ENCODE data around the gene BTG1. TPM values are rescaled to one million over a fixed set of nuclear protein-coding genes. Genes with fewer than 3 reads are reported as not detected.
A peak's percentile ranks its signal among the peaks of the same experiment; 100 is the strongest.

The BTG1 gene
- total RNA-seq, 2 experiments from 2014 or later: 32.8 to 93.4 TPM

DNA sequence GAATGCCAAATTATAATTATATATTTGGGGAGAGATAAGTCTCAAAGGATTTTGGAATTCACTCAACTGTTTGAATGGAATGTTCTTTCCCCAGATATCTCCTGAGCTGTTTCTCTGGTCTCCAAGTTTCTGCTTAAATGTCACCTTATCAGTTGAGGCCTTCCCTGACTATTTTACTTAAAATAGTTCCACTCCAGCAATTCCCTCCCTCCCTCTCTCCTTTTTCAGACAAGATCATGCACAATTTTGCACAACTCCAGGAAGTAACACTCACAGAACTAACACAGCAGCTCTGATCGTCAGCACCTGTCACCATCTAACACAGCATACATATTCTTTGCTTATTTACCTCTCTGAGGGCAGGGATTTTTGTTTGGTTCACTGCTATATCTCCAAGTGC lies 12.5 kb downstream of the BTG1 start:
- POLR2A ChIA-PET: interaction anchor here (0.6 to 4.9 kb wide), 10 partner anchors 9 to 311 kb away, joined by 3 to 65 read pairs (median 4); partner anchors contain the start of gene BTG1
- intact Hi-C loops (cut with micrococcal nuclease; ENCODE audit: unreplicated experiment): no loop called here
- Histone ChIP-seq H4K20me1 (ENCODE audit: insufficient read depth, low read length) (peaks cover 55% of the 10 kb centered on the region), H3K79me2 (ENCODE audit: insufficient read depth, low read depth, low read length) (peaks cover 98% of the 10 kb centered on the region), H2AFZ (ENCODE audit: low read length) (no peak overlapping the region), H3K36me3 (ENCODE audit: insufficient read depth, low read length) (peaks cover 94% of the 10 kb centered on the region), H3K9me2 (ENCODE audit: insufficient read depth, low read length) (no peaks in the 10 kb centered on the region), H3K4me3 (ENCODE audit: low read depth, low read length, poor library complexity, severe bottlenecking) (no peak overlapping the region), H3K4me1 (ENCODE audit: insufficient read depth, low read length, poor library complexity, severe bottlenecking) (peaks cover 61% of the 10 kb centered on the region), H3K9me3 (ENCODE audit: low read length) (no peaks in the 10 kb centered on the region), H3K4me2 (ENCODE audit: low read length) (peak overlapping the region; percentile 46), H3K27ac (ENCODE audit: low read depth, low read length, poor library complexity, severe bottlenecking) (no peak overlapping the region)
- BruUV-seq (replicated peaks): no TSS peak
- no peak for DNase-seq (ENCODE audit: low spot score)
- no peak for TF ChIP-seq EZH2phosphoT487 (IDR thresholded peaks at IDR 0.05; ENCODE audit: borderline replicate concordance, low read depth, low read length)
- TF ChIP-seq, protein P1, sequence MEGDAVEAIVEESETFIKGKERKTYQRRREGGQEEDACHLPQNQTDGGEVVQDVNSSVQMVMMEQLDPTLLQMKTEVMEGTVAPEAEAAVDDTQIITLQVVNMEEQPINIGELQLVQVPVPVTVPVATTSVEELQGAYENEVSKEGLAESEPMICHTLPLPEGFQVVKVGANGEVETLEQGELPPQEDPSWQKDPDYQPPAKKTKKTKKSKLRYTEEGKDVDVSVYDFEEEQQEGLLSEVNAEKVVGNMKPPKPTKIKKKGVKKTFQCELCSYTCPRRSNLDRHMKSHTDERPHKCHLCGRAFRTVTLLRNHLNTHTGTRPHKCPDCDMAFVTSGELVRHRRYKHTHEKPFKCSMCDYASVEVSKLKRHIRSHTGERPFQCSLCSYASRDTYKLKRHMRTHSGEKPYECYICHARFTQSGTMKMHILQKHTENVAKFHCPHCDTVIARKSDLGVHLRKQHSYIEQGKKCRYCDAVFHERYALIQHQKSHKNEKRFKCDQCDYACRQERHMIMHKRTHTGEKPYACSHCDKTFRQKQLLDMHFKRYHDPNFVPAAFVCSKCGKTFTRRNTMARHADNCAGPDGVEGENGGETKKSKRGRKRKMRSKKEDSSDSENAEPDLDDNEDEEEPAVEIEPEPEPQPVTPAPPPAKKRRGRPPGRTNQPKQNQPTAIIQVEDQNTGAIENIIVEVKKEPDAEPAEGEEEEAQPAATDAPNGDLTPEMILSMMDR (conservative IDR thresholded peaks at IDR 0.05; ENCODE audit: low read length): no peak
- CTCF ChIA-PET (ENCODE audit: unreplicated experiment): no interaction called here

DNA sequence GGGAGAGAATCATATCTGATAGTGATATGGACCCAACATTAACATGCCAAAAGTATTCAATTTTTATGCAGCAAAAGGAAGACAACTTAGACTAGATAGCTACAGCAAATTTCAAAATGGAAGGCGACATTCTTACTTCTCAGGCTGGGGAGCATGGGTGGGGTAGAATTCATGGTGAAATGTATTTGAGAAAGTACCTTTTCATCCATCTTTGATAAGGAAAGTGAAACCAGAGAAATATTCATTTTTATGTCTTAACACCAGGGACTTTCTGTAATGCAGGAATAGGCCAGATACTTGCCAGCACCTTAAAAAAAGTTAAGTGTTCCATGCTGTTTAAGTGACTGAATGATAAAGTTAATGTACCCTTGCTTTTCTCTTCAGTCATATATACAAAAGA lies 13.4 kb downstream of the BTG1 start:
- Histone ChIP-seq H3K27ac (ENCODE audit: low read depth, low read length, poor library complexity, severe bottlenecking) (no peak overlapping the region), H3K9me2 (ENCODE audit: insufficient read depth, low read length) (no peaks in the 10 kb centered on the region), H2AFZ (ENCODE audit: low read length) (no peak overlapping the region), H3K4me2 (ENCODE audit: low read length) (peak overlapping the region; percentile 26; the same call in 1 of the 2 replicates), H3K4me3 (ENCODE audit: low read depth, low read length, poor library complexity, severe bottlenecking) (no peak overlapping the region), H3K9me3 (ENCODE audit: low read length) (no peaks in the 10 kb centered on the region), H3K36me3 (ENCODE audit: insufficient read depth, low read length) (peaks cover 90% of the 10 kb centered on the region), H4K20me1 (ENCODE audit: insufficient read depth, low read length) (peaks cover 46% of the 10 kb centered on the region), H3K79me2 (ENCODE audit: insufficient read depth, low read depth, low read length) (peaks cover 96% of the 10 kb centered on the region), H3K4me1 (ENCODE audit: insufficient read depth, low read length, poor library complexity, severe bottlenecking) (peaks cover 52% of the 10 kb centered on the region)
- TF ChIP-seq, protein P1 (conservative IDR thresholded peaks at IDR 0.05; ENCODE audit: low read length): no peak
- TF ChIP-seq EZH2phosphoT487 (IDR thresholded peaks at IDR 0.05; ENCODE audit: borderline replicate concordance, low read depth, low read length): no peak
- no TSS peak for BruUV-seq (replicated peaks)
- POLR2A ChIA-PET: interaction anchor here (0.7 to 1.3 kb wide), 3 partner anchors 9 to 66 kb away, joined by 3 to 5 read pairs (median 5); partner anchors contain the start of gene BTG1
- DNase-seq (ENCODE audit: low spot score): no peak
- intact Hi-C loops (cut with micrococcal nuclease; ENCODE audit: unreplicated experiment): no loop called here
- CTCF ChIA-PET (ENCODE audit: unreplicated experiment): no interaction called here

DNA sequence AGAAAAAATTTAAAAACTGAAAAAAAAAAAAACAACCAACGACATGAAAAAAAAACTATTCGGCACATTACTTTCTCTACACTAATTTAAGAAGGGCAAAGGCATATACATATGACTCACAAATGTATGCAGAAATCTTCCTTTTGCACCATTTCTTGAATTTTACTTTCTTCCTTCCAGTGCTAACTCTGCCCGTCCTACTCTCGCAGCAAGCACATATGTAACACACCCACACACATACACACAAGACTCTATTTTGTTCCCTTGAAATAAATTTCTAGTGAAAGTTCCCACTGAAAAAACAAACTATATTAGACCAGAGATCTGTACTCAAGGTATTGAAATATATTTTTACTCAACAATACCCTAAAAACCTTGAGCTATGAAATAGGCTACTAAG lies 14.6 kb downstream of the BTG1 start:
- BruUV-seq (replicated peaks): no TSS peak
- Histone ChIP-seq H4K20me1 (ENCODE audit: insufficient read depth, low read length) (peaks cover 33% of the 10 kb centered on the region), H2AFZ (ENCODE audit: low read length) (no peak overlapping the region), H3K27ac (ENCODE audit: low read depth, low read length, poor library complexity, severe bottlenecking) (no peak overlapping the region), H3K9me3 (ENCODE audit: low read length) (no peaks in the 10 kb centered on the region), H3K36me3 (ENCODE audit: insufficient read depth, low read length) (peaks cover 82% of the 10 kb centered on the region), H3K4me3 (ENCODE audit: low read depth, low read length, poor library complexity, severe bottlenecking) (no peak overlapping the region), H3K9me2 (ENCODE audit: insufficient read depth, low read length) (no peaks in the 10 kb centered on the region), H3K79me2 (ENCODE audit: insufficient read depth, low read depth, low read length) (peaks cover 93% of the 10 kb centered on the region), H3K4me2 (ENCODE audit: low read length) (no peak overlapping the region), H3K4me1 (ENCODE audit: insufficient read depth, low read length, poor library complexity, severe bottlenecking) (peaks cover 40% of the 10 kb centered on the region)
- ChIA-PET POLR2A (interaction anchor here (0.7 to 1.3 kb wide), 2 partner anchors 14 to 43 kb away, joined by 4 to 5 read pairs; partner anchors contain the start of gene BTG1), CTCF (ENCODE audit: unreplicated experiment) (no interaction called here)
- DNase-seq (ENCODE audit: low spot score): no peak
- intact Hi-C loops (cut with micrococcal nuclease; ENCODE audit: unreplicated experiment): no loop called here
- no peak for TF ChIP-seq EZH2phosphoT487 (IDR thresholded peaks at IDR 0.05; ENCODE audit: borderline replicate concordance, low read depth, low read length)
- TF ChIP-seq, protein P1 (conservative IDR thresholded peaks at IDR 0.05; ENCODE audit: low read length): no peak
